NB4 (cell line): ENCODE data around the gene FBN3.

Source experiments
- CTCF ChIP-seq: IDR thresholded peaks from one replicate; pipeline ENCODE4 v1.5.1; 2012; ENCODE audit warnings: low read depth, low read length
- MAX ChIP-seq: IDR thresholded peaks from 2 replicates; pipeline ENCODE4 v1.6.1; 2011; ENCODE audit warnings: low read depth, low read length
- POLR2A ChIP-seq: IDR thresholded peaks from 2 replicates; pipeline ENCODE4 v1.6.1; 2011; ENCODE audit warnings: mild to moderate bottlenecking; ENCODE audit not compliant: insufficient read length; ENCODE audit errors: extremely low read depth

GRCh38 chr19:8096071-8096470 lies 53.3 kb downstream of the FBN3 start:
- TF ChIP-seq CTCF: peak; percentile 32
- no peak for TF ChIP-seq POLR2A
- TF ChIP-seq MAX: no peak
